NCI-H146 treated with DMSO at 0.1 percent for 48 hours (cell line): ENCODE measurements around the gene LINC01488.

Experiments
- DNase-seq: peaks from one replicate; lab custom pipeline; 2025; ENCODE audit not compliant: unreplicated experiment; lab: John Stamatoyannopoulos, UW

LINC01488 gene

DNA sequence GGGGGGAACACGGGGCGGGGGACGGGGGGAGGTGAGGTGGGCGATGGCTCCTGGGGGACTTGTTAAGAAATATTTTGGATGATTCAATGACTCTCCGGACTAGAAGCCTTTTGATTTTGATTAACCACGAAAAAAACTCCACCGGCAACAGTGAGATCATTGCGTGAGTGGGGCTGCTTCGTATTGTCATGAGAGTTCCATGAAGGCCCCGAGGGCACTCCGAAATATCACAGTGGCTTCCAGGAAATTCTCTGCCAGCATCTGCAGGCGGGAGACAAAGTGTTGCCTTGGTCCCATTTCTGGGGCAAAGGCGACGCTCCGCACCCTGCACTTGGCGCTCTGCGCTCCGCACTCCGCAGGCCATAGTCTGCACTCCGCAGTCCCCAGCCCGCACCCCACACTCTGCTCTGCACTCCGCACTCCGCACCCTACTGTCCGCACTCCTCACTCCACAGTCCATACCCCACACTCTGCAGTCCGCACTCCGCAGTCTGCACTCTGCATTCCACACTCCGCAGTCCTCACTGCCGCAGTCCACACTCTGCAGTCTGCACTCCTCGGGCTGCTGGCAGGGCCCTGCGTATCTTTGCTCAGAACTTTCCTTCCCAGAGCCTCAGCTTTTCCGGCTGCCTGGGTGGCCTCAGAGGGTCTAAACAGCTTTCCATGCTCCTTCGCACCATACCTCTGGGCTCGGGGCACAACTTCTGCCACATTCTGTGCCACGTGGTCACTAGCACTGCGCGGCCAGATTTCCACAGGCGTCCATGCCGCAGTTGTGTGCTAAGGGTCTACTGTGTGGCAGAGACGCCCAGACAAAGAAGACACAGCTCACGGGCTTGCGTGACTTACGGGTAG is 61.1 kb downstream of the LINC01488 start:
- no peak for DNase-seq
